ENCODE measurements around the gene ABCC8.

The ABCC8 gene

GRCh38 chr11:17386331-17387084 is 90.1 kb downstream of the ABCC8 start:
- Histone ChIP-seq H3K27ac (ENCODE audit: low read depth, low read length, severe bottlenecking) (no peak overlapping the region), H3K36me3 (ENCODE audit: control insufficient read depth, insufficient read depth, low read length) (no peaks in the 10 kb centered on the region), H3K9me3 (ENCODE audit: control insufficient read depth, low read length) (no peaks in the 10 kb centered on the region), H3K4me1 (ENCODE audit: control insufficient read depth, insufficient read depth, low read length, poor library complexity, severe bottlenecking) (peaks cover 7% of the 10 kb centered on the region), H3K4me3 (ENCODE audit: extremely low read depth, insufficient read depth, low read length, poor library complexity, severe bottlenecking) (no peak overlapping the region)
- WGBS, 2 experiments (ENCODE audit: insufficient coverage in 2 of 2), result 76 to 80% methylated on average over 18 to 22 of the region's 23 CpGs

DNA sequence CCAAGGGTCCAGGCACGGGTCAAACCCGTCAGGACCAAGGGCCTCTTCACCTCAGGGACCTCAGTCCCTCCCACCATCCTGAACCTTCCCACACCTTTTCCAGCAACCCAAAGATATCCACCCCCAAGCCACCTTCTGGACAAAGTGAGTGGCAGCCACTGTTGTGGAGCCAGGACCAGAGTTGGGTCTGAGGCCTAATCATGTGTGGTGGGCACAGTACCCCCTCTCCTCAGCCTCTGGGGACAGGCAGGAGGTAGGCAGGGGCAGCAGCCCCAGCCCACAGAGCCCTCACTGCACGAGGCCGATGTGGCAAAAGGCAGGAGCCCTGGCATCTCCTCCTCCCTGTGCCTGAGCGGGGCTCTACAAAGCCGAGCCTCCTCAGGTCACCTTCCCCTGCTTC is 90.7 kb downstream of the ABCC8 start:
- no peaks in the 10 kb centered on the region for H3K9me3 ChIP-seq (ENCODE audit: control insufficient read depth, low read length)
- 83 to 95% methylated on average over 5 to 6 of the region's 6 CpGs for WGBS, 2 experiments (ENCODE audit: insufficient coverage in 2 of 2)
- no peak overlapping the region for H3K27ac ChIP-seq (ENCODE audit: low read depth, low read length, severe bottlenecking)
- H3K4me1 ChIP-seq (ENCODE audit: control insufficient read depth, insufficient read depth, low read length, poor library complexity, severe bottlenecking), result peaks cover 13% of the 10 kb centered on the region
- H3K4me3 ChIP-seq (ENCODE audit: extremely low read depth, insufficient read depth, low read length, poor library complexity, severe bottlenecking), result no peak overlapping the region
- H3K36me3 ChIP-seq (ENCODE audit: control insufficient read depth, insufficient read depth, low read length), result no peaks in the 10 kb centered on the region

GRCh38 chr11:17385492-17385891 is 91.2 kb downstream of the ABCC8 start:
- Histone ChIP-seq H3K36me3 (ENCODE audit: control insufficient read depth, insufficient read depth, low read length) (no peaks in the 10 kb centered on the region), H3K27ac (ENCODE audit: low read depth, low read length, severe bottlenecking) (no peak overlapping the region), H3K9me3 (ENCODE audit: control insufficient read depth, low read length) (no peaks in the 10 kb centered on the region), H3K4me3 (ENCODE audit: extremely low read depth, insufficient read depth, low read length, poor library complexity, severe bottlenecking) (no peak overlapping the region), H3K4me1 (ENCODE audit: control insufficient read depth, insufficient read depth, low read length, poor library complexity, severe bottlenecking) (peaks cover 15% of the 10 kb centered on the region)
- WGBS, 2 experiments (ENCODE audit: insufficient coverage in 2 of 2), result 80 to 100% methylated on average over 2 to 5 of the region's 5 CpGs

GRCh38 chr11:17384002-17384511 is 92.6 kb downstream of the ABCC8 start:
- WGBS, 2 experiments (ENCODE audit: insufficient coverage in 2 of 2), result 45 to 54% methylated on average over 5 of the region's 6 CpGs
- peaks cover 4% of the 10 kb centered on the region for H3K9me3 ChIP-seq (ENCODE audit: control insufficient read depth, low read length)
- peaks cover 20% of the 10 kb centered on the region for H3K4me1 ChIP-seq (ENCODE audit: control insufficient read depth, insufficient read depth, low read length, poor library complexity, severe bottlenecking)
- H3K27ac ChIP-seq (ENCODE audit: low read depth, low read length, severe bottlenecking), result no peak overlapping the region
- no peak overlapping the region for H3K4me3 ChIP-seq (ENCODE audit: extremely low read depth, insufficient read depth, low read length, poor library complexity, severe bottlenecking)
- H3K36me3 ChIP-seq (ENCODE audit: control insufficient read depth, insufficient read depth, low read length), result peaks cover 8% of the 10 kb centered on the region

DNA sequence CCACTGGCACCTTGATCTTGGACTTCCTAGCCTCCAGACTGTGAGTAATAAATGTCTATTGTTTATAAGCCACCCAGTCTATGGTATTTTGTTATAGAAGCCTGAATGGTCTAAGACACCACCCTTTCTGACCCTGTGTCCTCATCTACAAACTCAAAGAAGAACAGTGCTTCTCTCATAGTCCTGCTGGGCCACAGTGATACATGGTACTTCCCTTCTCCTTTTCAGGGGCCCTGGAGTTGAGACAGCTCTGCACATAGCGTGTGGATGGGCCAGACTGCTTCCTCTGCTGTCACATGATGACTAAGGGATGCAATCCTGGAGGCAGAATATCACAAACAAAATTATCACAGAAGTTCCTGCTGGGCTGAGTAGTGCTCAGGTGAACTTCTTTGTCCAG is 93.2 kb downstream of the ABCC8 start:
- peaks cover 10% of the 10 kb centered on the region for H3K9me3 ChIP-seq (ENCODE audit: control insufficient read depth, low read length)
- 60% methylated on average over 1 of the region's 1 CpG; no CpG with 5 or more reads in 1 of the 2 experiments for WGBS, 2 experiments (ENCODE audit: insufficient coverage in 2 of 2)
- peaks cover 9% of the 10 kb centered on the region for H3K36me3 ChIP-seq (ENCODE audit: control insufficient read depth, insufficient read depth, low read length)
- H3K4me3 ChIP-seq (ENCODE audit: extremely low read depth, insufficient read depth, low read length, poor library complexity, severe bottlenecking), result no peak overlapping the region
- peaks cover 20% of the 10 kb centered on the region for H3K4me1 ChIP-seq (ENCODE audit: control insufficient read depth, insufficient read depth, low read length, poor library complexity, severe bottlenecking)
- no peak overlapping the region for H3K27ac ChIP-seq (ENCODE audit: low read depth, low read length, severe bottlenecking)

DNA sequence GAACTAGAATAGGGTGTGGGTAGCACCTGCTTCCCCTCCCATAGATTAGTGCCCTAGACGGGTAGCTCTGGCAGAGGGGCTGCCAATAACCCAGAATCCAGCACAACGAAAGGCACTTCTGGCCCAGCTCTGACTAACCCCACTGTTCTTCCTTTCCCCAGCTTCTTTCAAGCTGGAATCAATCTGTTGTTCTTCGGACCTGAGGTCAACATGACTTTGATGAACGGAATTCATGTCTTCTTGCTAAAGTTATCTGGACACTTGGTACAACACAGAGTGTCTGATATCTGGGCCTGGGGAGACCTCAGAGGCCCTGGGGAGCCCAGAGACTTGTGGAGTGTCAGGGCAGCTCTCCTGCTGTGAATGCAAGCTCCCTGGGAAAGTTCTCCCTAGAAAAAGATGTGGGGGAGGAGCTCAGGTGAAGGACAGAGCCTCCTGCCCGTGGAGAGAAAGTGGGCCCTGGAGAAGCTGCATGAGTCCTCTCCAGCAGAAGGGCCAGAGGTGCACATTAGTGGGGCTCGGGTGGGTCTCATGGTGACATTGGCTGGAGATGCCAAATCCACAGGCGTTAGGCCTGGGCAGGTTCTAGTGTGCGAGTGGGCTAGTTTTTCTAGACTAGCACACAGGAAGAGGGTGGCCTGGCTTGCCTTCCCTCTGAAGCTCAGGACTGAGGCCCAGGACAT is 94.5 kb downstream of the ABCC8 start:
- Histone ChIP-seq H3K27ac (ENCODE audit: low read depth, low read length, severe bottlenecking) (no peak overlapping the region), H3K9me3 (ENCODE audit: control insufficient read depth, low read length) (peaks cover 20% of the 10 kb centered on the region), H3K4me3 (ENCODE audit: extremely low read depth, insufficient read depth, low read length, poor library complexity, severe bottlenecking) (no peak overlapping the region), H3K4me1 (ENCODE audit: control insufficient read depth, insufficient read depth, low read length, poor library complexity, severe bottlenecking) (peaks cover 20% of the 10 kb centered on the region), H3K36me3 (ENCODE audit: control insufficient read depth, insufficient read depth, low read length) (peaks cover 11% of the 10 kb centered on the region)
- 88 to 92% methylated on average over 8 of the region's 8 CpGs for WGBS, 2 experiments (ENCODE audit: insufficient coverage in 2 of 2)

DNA sequence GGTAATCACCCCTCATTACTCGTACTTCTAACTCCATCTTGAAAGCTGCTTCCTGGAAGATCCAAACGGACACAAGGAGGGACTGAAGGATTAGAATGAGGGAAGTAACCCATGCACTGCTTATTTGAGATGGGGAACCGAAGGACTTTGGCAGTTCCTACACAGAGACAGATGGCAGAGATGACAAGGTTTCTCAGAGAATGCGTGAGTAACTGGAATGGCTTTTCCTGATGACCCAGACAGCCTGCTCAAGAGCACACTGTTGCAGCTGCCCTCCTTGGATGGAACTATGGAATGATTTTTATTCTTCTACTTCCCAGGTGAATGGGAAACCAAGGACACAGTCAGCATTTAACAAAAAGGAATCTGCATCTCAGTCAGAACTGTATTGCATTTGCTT is 95.5 kb downstream of the ABCC8 start:
- peaks cover 20% of the 10 kb centered on the region for H3K4me1 ChIP-seq (ENCODE audit: control insufficient read depth, insufficient read depth, low read length, poor library complexity, severe bottlenecking)
- WGBS, 2 experiments (ENCODE audit: insufficient coverage in 2 of 2), result 75 to 94% methylated on average over 3 of the region's 4 CpGs
- H3K27ac ChIP-seq (ENCODE audit: low read depth, low read length, severe bottlenecking), result no peak overlapping the region
- peaks cover 11% of the 10 kb centered on the region for H3K36me3 ChIP-seq (ENCODE audit: control insufficient read depth, insufficient read depth, low read length)
- H3K4me3 ChIP-seq (ENCODE audit: extremely low read depth, insufficient read depth, low read length, poor library complexity, severe bottlenecking), result no peak overlapping the region
- H3K9me3 ChIP-seq (ENCODE audit: control insufficient read depth, low read length), result peaks cover 20% of the 10 kb centered on the region

DNA sequence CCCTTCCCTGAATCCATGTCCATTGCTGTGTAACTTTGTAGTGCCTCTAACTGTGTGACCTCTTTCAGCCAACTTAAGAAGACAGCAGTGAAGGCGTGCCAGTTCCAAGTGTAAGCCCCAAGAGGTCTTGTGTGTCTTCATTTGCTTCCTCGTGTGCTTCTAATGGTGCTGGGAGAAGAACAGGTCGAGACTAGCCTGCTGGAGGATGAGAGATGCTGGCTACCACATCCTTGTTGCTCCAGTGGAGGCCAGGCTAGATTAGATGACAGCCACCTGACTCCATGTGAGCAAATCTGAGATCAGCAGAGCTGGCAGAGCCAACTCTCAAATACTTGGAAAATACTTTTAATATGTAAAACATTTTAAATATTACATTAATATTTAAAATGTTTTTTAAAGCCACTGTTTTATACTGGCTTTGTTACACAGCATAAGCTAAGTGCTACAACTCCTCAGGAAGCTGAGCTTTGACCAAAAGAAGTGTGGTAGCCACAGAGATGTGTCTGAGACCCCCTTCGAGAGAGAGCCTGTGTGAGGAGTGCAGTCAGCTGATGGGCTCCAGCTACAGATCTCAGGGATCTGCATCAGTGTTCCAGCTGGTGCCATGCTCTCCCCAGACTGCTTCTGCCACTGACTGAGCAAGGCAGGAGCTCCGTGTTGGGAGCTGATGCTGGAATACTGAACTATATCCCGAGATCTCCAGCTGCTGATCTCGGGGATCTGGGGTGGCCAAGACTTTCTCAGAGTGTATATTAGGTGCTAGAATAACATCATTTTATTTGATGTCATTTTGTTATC is 97.1 kb downstream of the ABCC8 start:
- peaks cover 20% of the 10 kb centered on the region for H3K4me1 ChIP-seq (ENCODE audit: control insufficient read depth, insufficient read depth, low read length, poor library complexity, severe bottlenecking)
- H3K9me3 ChIP-seq (ENCODE audit: control insufficient read depth, low read length), result peaks cover 20% of the 10 kb centered on the region
- H3K4me3 ChIP-seq (ENCODE audit: extremely low read depth, insufficient read depth, low read length, poor library complexity, severe bottlenecking), result no peak overlapping the region
- H3K27ac ChIP-seq (ENCODE audit: low read depth, low read length, severe bottlenecking), result no peak overlapping the region
- 90 to 91% methylated on average over 5 to 6 of the region's 7 CpGs for WGBS, 2 experiments (ENCODE audit: insufficient coverage in 2 of 2)
- peaks cover 11% of the 10 kb centered on the region for H3K36me3 ChIP-seq (ENCODE audit: control insufficient read depth, insufficient read depth, low read length)

- Histone ChIP-seq H3K9me3 (ENCODE audit: control insufficient read depth, low read length) (peaks cover 20% of the 10 kb centered on the region), H3K4me3 (ENCODE audit: extremely low read depth, insufficient read depth, low read length, poor library complexity, severe bottlenecking) (no peak overlapping the region), H3K36me3 (ENCODE audit: control insufficient read depth, insufficient read depth, low read length) (peaks cover 11% of the 10 kb centered on the region), H3K4me1 (ENCODE audit: control insufficient read depth, insufficient read depth, low read length, poor library complexity, severe bottlenecking) (peaks cover 20% of the 10 kb centered on the region), H3K27ac (ENCODE audit: low read depth, low read length, severe bottlenecking) (no peak overlapping the region)
- 86 to 100% methylated on average over 1 of the region's 2 CpGs for WGBS, 2 experiments (ENCODE audit: insufficient coverage in 2 of 2)
These were observed 98.0 kb downstream of the ABCC8 start for GRCh38 chr11:17378655-17379054.

GRCh38 chr11:17376493-17376892 is 100.2 kb downstream of the ABCC8 start:
- Histone ChIP-seq H3K4me1 (ENCODE audit: control insufficient read depth, insufficient read depth, low read length, poor library complexity, severe bottlenecking) (peaks cover 12% of the 10 kb centered on the region), H3K27ac (ENCODE audit: low read depth, low read length, severe bottlenecking) (no peak overlapping the region), H3K9me3 (ENCODE audit: control insufficient read depth, low read length) (peaks cover 41% of the 10 kb centered on the region), H3K4me3 (ENCODE audit: extremely low read depth, insufficient read depth, low read length, poor library complexity, severe bottlenecking) (no peak overlapping the region), H3K36me3 (ENCODE audit: control insufficient read depth, insufficient read depth, low read length) (peaks cover 30% of the 10 kb centered on the region)
- 85 to 86% methylated on average over 1 to 2 of the region's 3 CpGs for WGBS, 2 experiments (ENCODE audit: insufficient coverage in 2 of 2)
